ENCODE data around the gene BLID. TPM values are rescaled to one million over a fixed set of nuclear protein-coding genes. Genes with fewer than 3 reads are reported as not detected.
A peak's percentile ranks its signal among the peaks of the same experiment; 100 is the strongest.

Gene BLID
- total and polyA plus RNA-seq, 2 of the 4 experiments (the other 2 are of a cell fraction) = 0.24 to 30.8 TPM

DNA sequence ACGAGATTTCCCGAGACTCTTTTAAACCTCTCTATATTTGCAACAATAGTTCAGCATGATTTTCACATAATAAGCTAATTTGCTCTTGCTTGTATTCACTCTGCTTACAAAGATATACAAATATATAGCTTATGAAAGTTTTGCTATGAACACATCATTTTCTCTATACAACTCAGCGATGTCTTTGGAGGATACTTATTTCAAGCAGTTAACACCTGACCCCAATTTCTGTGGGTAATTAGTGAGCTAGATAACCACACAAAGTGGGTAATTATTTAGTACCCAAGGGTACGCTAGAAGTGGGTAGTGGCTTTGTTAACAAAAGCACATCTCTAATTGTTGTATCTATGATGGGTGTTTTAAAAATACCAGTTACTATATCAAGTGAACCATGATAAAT lies 12.3 kb downstream of the BLID start:
- H3K18ac ChIP-seq (ENCODE audit: low read depth, low read length) = no peak overlapping the region
- POLR2A ChIA-PET (ENCODE audit: unreplicated experiment) = no interaction called here

More for the DNA sequence above, 12.3 kb downstream of the BLID start:
- intact Hi-C loops (cut with micrococcal nuclease) (loop anchor here (5.0 kb wide), 2 partner anchors 276 to 786 kb away; no protein-coding TSS in a partner anchor), in situ Hi-C loops (cut with MboI; ENCODE audit: low sequenced_read_pairs) (loop anchor here (5.0 to 25.0 kb wide), 4 partner anchors 101 to 641 kb away; partner anchors contain the start of genes SORL1 and SORL1-AS1), dilution Hi-C loops (cut with HindIII; ENCODE audit: low sequenced_read_pairs, unreplicated experiment) (no loop called here)
- no peak overlapping the region for H2BK15ac ChIP-seq (ENCODE audit: low read depth, low read length)
- H3K36me3 ChIP-seq (ENCODE audit: control insufficient read depth, insufficient read depth, low read length) = peaks cover 28% of the 10 kb centered on the region
- no TSS peak for BruUV-seq (replicated peaks)
- no peak overlapping the region for H4K91ac ChIP-seq (ENCODE audit: insufficient read depth, low read depth, low read length)
- no peak overlapping the region for H4K8ac ChIP-seq (ENCODE audit: low read depth in 2 of 2, low read length in 2 of 2)
- no peak overlapping the region; the same call in 1 of the 2 replicates for H3K14ac ChIP-seq (replicated peaks; ENCODE audit: low read depth, low read length)
- H3K56ac ChIP-seq (ENCODE audit: extremely low read depth, insufficient read depth, low read length) = no peak overlapping the region
- no peak for ATAC-seq (ENCODE audit: low read depth)
- peak overlapping the region; percentile 97 for H2BK5ac ChIP-seq (ENCODE audit: low read depth, low read length, poor library complexity, severe bottlenecking)
- H3K79me1 ChIP-seq (ENCODE audit: low read depth in 1 of 2, low read length in 2 of 2) = peaks cover 0 to 52% of the 10 kb centered on the region in 2 experiments; a peak in 3 of 4 replicates
- CTCF ChIA-PET = interaction anchor here (0.7 kb wide), 1 partner anchor 45 kb away, joined by 3 read pairs; no protein-coding TSS in a partner anchor
- H2BK120ac ChIP-seq (ENCODE audit: low read depth, low read length) = no peak overlapping the region
- H2BK20ac ChIP-seq (ENCODE audit: low read depth, low read length) = no peak overlapping the region
- H3K27me3 ChIP-seq (ENCODE audit: control insufficient read depth, insufficient read depth, low read length) = no peaks in the 10 kb centered on the region
- peak overlapping the region; percentile 30; the same call in 1 of the 2 replicates for H3K4me2 ChIP-seq (ENCODE audit: low read depth, low read length)
- H4K20me1 ChIP-seq (ENCODE audit: insufficient read depth, low read length) = peaks cover 43% of the 10 kb centered on the region
- no peak for DNase-seq
- no peak overlapping the region for H2AK9ac ChIP-seq (replicated peaks; ENCODE audit: low read depth, low read length, poor library complexity)
- TF ChIP-seq, protein P1, sequence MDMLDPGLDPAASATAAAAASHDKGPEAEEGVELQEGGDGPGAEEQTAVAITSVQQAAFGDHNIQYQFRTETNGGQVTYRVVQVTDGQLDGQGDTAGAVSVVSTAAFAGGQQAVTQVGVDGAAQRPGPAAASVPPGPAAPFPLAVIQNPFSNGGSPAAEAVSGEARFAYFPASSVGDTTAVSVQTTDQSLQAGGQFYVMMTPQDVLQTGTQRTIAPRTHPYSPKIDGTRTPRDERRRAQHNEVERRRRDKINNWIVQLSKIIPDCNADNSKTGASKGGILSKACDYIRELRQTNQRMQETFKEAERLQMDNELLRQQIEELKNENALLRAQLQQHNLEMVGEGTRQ (IDR thresholded peaks at IDR 0.05; ENCODE audit: low read depth, low read length) = no peak
- 0 out of 2 replicates have a peak, but pooled peaks have one; percentile 14 for TF ChIP-seq POLR2A (IDR thresholded peaks at IDR 0.05; ENCODE audit: low read depth, low read length)
- no peak overlapping the region for H2AFZ ChIP-seq (replicated peaks; ENCODE audit: low read length, poor library complexity)
- no peak overlapping the region for H2AK5ac ChIP-seq (ENCODE audit: low read depth, low read length)
- no peak overlapping the region for H3K4ac ChIP-seq (ENCODE audit: low read depth, low read length)
- no peak overlapping the region for H3K4me3 ChIP-seq (ENCODE audit: insufficient read depth, low read depth, low read length)
- no peak overlapping the region for H3K27ac ChIP-seq (ENCODE audit: insufficient read depth, low read length)
- H3K9me3 ChIP-seq (ENCODE audit: control insufficient read depth, insufficient read depth, low read length) = no peaks in the 10 kb centered on the region
- H3K4me1 ChIP-seq (ENCODE audit: control insufficient read depth, insufficient read depth, low read length) = peaks cover 15% of the 10 kb centered on the region
- no peak overlapping the region for H3K23ac ChIP-seq (ENCODE audit: low read depth, low read length)
- no CpG with 5 or more reads among the region's 4 CpGs for WGBS, 2 experiments (ENCODE audit: extremely low coverage in 2 of 2, insufficient read length in 1 of 2)
- peaks cover 9% of the 10 kb centered on the region for H3K9me1 ChIP-seq (ENCODE audit: insufficient read depth, low read length)
- H4K5ac ChIP-seq (ENCODE audit: low read depth, low read length) = no peak overlapping the region
- H3K9ac ChIP-seq (ENCODE audit: low read depth, low read length) = peak overlapping the region; percentile 10; the same call in 1 of the 2 replicates
